T-cell (primary cell): ENCODE results near the gene LMX1A. TPM values are rescaled to one million over a fixed set of nuclear protein-coding genes. Genes with fewer than 3 reads are reported as not detected.

Experiments
- ATAC-seq, 4 experiments: fragments of 200-7000 bp in 3 of 4; fragments of 150-1000 bp in 1 of 4; cut with Tn5 transposase; replicated peaks in 1 of 4; 1 replicate in 3 of 4; 2 replicates in 1 of 4; pipeline ENCODE4 v1.10.0; 2021; ENCODE audit warnings: moderate library complexity in 3 of 4, mild to moderate bottlenecking in 2 of 4, moderate number of reproducible peaks in 1 of 4
- CTCF ChIA-PET, 2 donors: fragments of 300-600 bp; sonication (Branson Sonifier 250); formaldehyde crosslinking; loops; one replicate each; lab custom pipeline; 2022; ENCODE audit warnings: antibody characterized with exemption in 2 of 2; lab: Charles Lee
- POLR2A ChIA-PET, 2 donors: fragments of 300-600 bp; sonication (Branson Sonifier 250); formaldehyde crosslinking; loops; one replicate each; lab custom pipeline; 2022; ENCODE audit warnings: antibody characterized with exemption in 2 of 2; lab: Charles Lee
- DNase-seq, 35 experiments: peaks; one replicate each; pipeline versions ENCODE4 v3.0.0 to v3.0.0-alpha.2; 2013 to 2023
- H3K27ac ChIP-seq: one replicate; pipeline ENCODE4 v1.5.1; 2013; ENCODE audit warnings: low read length
- H3K27me3 ChIP-seq, 2 experiments: replicated peaks in 1 of 2; 1 replicate in 1 of 2; 2 replicates in 1 of 2; pipeline versions ENCODE4 v1.6.1 to v1.7.0; 2013; ENCODE audit warnings: low read length in 1 of 2, mixed read lengths in 1 of 2; ENCODE audit not compliant: control insufficient read depth in 2 of 2, insufficient read depth in 2 of 2; ENCODE audit errors: extremely low read depth in 1 of 2
- H3K36me3 ChIP-seq, 2 donors: 1 replicate in 1 of 2; 2 replicates in 1 of 2; pipeline versions ENCODE4 v1.6.1 to v1.7.0; 2013; ENCODE audit warnings: low read length in 1 of 2; ENCODE audit not compliant: control insufficient read depth in 2 of 2, insufficient read depth in 1 of 2; ENCODE audit errors: extremely low read depth in 1 of 2
- H3K4me1 ChIP-seq, 2 experiments: 1 replicate in 1 of 2; 2 replicates in 1 of 2; pipeline versions ENCODE4 v1.6.1 to v1.7.0; 2013; ENCODE audit warnings: low read length in 2 of 2, mixed read lengths in 1 of 2; ENCODE audit not compliant: insufficient read depth in 2 of 2, control insufficient read depth in 1 of 2; ENCODE audit errors: extremely low read depth in 1 of 2
- H3K4me3 ChIP-seq, 2 donors: 1 replicate in 1 of 2; 2 replicates in 1 of 2; pipeline versions ENCODE4 v1.5.1 to v1.7.0; 2013; ENCODE audit warnings: mild to moderate bottlenecking in 2 of 2, low read length in 1 of 2, moderate library complexity in 1 of 2; ENCODE audit not compliant: control insufficient read depth in 1 of 2; ENCODE audit errors: extremely low read depth in 1 of 2
- H3K9me3 ChIP-seq: 2 replicates; pipeline ENCODE4 v1.7.0; 2013
- H3K27ac Mint-ChIP-seq, 2 donors: one replicate each; pipeline ENCODE4 v1.8.0; 2020 to 2021; ENCODE audit warnings: mild to moderate bottlenecking in 2 of 2, mixed read lengths in 2 of 2
- H3K27me3 Mint-ChIP-seq, 2 donors: one replicate each; pipeline ENCODE4 v1.8.0; 2021 to 2022; ENCODE audit warnings: mixed read lengths in 2 of 2
- H3K36me3 Mint-ChIP-seq: one replicate; pipeline ENCODE4 v1.8.0; 2021; ENCODE audit warnings: mixed read lengths
- H3K4me1 Mint-ChIP-seq, 3 donors: one replicate each; pipeline ENCODE4 v1.8.0; 2020 to 2022; ENCODE audit warnings: mixed read lengths in 3 of 3, mild to moderate bottlenecking in 1 of 3
- H3K4me3 Mint-ChIP-seq, 3 donors: one replicate each; pipeline ENCODE4 v1.8.0; 2020 to 2022; ENCODE audit warnings: mild to moderate bottlenecking in 3 of 3, mixed read lengths in 3 of 3, moderate library complexity in 3 of 3
- H3K9me3 Mint-ChIP-seq, 3 donors: one replicate each; pipeline ENCODE4 v1.8.0; 2020 to 2022; ENCODE audit warnings: mixed read lengths in 3 of 3
- WGBS: methylation state at CpG from one replicate; pipeline ENCODE4 v1.1.5; 2013; ENCODE audit warnings: missing lambda C conversion rate; ENCODE audit not compliant: insufficient coverage; 5-methylcytosine and 5-hydroxymethylcytosine counted together
- total RNA-seq, 35 experiments: library from RNA in 6 of 35; stranded (reverse) in 6 of 35; fragments of 120-200 nt in 1 of 35; gene quantifications; one replicate each; pipeline versions ENCODE4 v1.2.1 to v1.2.4 and lab custom pipeline; 2013 to 2026

Gene LMX1A
- total RNA-seq, 5 donors from 2014 or later (not counting 1 experiment from before 2014, with no cell fraction given) = not detected

GRCh38 chr1:165205145-165205544 lies 151.4 kb downstream of the LMX1A start:
- Mint-ChIP-seq H3K4me1 (no peaks in the 10 kb centered on the region), H3K27ac (no peak overlapping the region), H3K36me3 (no peaks in the 10 kb centered on the region), H3K27me3 (peaks cover 2 to 8% of the 10 kb centered on the region in 2 donors), H3K9me3 (no peaks in the 10 kb centered on the region), H3K4me3 (no peak overlapping the region)
- WGBS = no CpG with 5 or more reads among the region's 3 CpGs
- ChIA-PET CTCF (no interaction called here), POLR2A (no interaction called here)
- no peaks in the 10 kb centered on the region for H3K9me3 ChIP-seq
- no peaks in the 10 kb centered on the region for H3K36me3 ChIP-seq
- DNase-seq (no peak), ATAC-seq (no peak)
- no peak overlapping the region for H3K27ac ChIP-seq
- no peaks in the 10 kb centered on the region for H3K4me1 ChIP-seq
- H3K4me3 ChIP-seq = no peak overlapping the region
- no peaks in the 10 kb centered on the region for H3K27me3 ChIP-seq

GRCh38 chr1:165204548-165204947 lies 152.0 kb downstream of the LMX1A start:
- WGBS = 57% methylated on average over 1 of the region's 1 CpG
- Mint-ChIP-seq H3K27ac (no peak overlapping the region), H3K9me3 (no peaks in the 10 kb centered on the region), H3K4me3 (no peak overlapping the region), H3K36me3 (no peaks in the 10 kb centered on the region), H3K27me3 (peaks cover 2 to 8% of the 10 kb centered on the region in 2 donors), H3K4me1 (no peaks in the 10 kb centered on the region)
- H3K36me3 ChIP-seq = no peaks in the 10 kb centered on the region
- CTCF ChIA-PET = interaction anchor here in 1 of 2 donors (0.6 kb wide), 1 partner anchor 784 kb away, joined by 5 read pairs; no protein-coding TSS in a partner anchor
- POLR2A ChIA-PET = no interaction called here
- no peak for DNase-seq
- H3K27me3 ChIP-seq = no peaks in the 10 kb centered on the region
- H3K4me3 ChIP-seq = no peak overlapping the region
- no peaks in the 10 kb centered on the region for H3K9me3 ChIP-seq
- no peak for ATAC-seq
- H3K4me1 ChIP-seq = no peaks in the 10 kb centered on the region
- H3K27ac ChIP-seq = no peak overlapping the region

GRCh38 chr1:165191087-165191486 lies 165.4 kb downstream of the LMX1A start:
- 50% methylated on average over 2 of the region's 4 CpGs for whole genome bisulfite sequencing
- no peaks in the 10 kb centered on the region for H3K36me3 Mint-ChIP-seq
- H3K4me3 Mint-ChIP-seq = no peak overlapping the region
- ChIA-PET CTCF (interaction anchor here in 1 of 2 donors (0.6 kb wide), 1 partner anchor 1524 kb away, joined by 4 read pairs; no protein-coding TSS in a partner anchor), POLR2A (no interaction called here)
- no peaks in the 10 kb centered on the region for H3K9me3 ChIP-seq
- no peak overlapping the region for H3K27ac ChIP-seq
- no peaks in the 10 kb centered on the region for H3K9me3 Mint-ChIP-seq
- ATAC-seq (no peak), DNase-seq (no peak)
- H3K4me1 Mint-ChIP-seq = no peaks in the 10 kb centered on the region
- H3K4me1 ChIP-seq = no peaks in the 10 kb centered on the region
- peaks cover 4 to 5% of the 10 kb centered on the region in 2 donors for H3K27me3 Mint-ChIP-seq
- H3K36me3 ChIP-seq = no peaks in the 10 kb centered on the region
- H3K27ac Mint-ChIP-seq = no peak overlapping the region
- no peaks in the 10 kb centered on the region for H3K27me3 ChIP-seq
- H3K4me3 ChIP-seq = no peak overlapping the region

- no peak overlapping the region for H3K27ac Mint-ChIP-seq
- peaks cover 0 to 4% of the 10 kb centered on the region in 2 donors for H3K27me3 Mint-ChIP-seq
- no peak overlapping the region for H3K4me3 ChIP-seq
- CTCF ChIA-PET = no interaction called here
- no peaks in the 10 kb centered on the region for H3K9me3 ChIP-seq
- WGBS = no CpG with 5 or more reads among the region's 4 CpGs
- ATAC-seq (no peak), DNase-seq (no peak)
- H3K4me1 Mint-ChIP-seq = no peaks in the 10 kb centered on the region
- no peaks in the 10 kb centered on the region for H3K36me3 ChIP-seq
- no peaks in the 10 kb centered on the region for H3K4me1 ChIP-seq
- H3K4me3 Mint-ChIP-seq = no peak overlapping the region
- H3K27me3 ChIP-seq = no peaks in the 10 kb centered on the region
- H3K9me3 Mint-ChIP-seq = no peaks in the 10 kb centered on the region
- H3K27ac ChIP-seq = no peak overlapping the region
- POLR2A ChIA-PET = no interaction called here
- no peaks in the 10 kb centered on the region for H3K36me3 Mint-ChIP-seq
Observed at GRCh38 chr1:165189913-165190312, 166.6 kb downstream of the LMX1A start.

GRCh38 chr1:165189011-165189410 lies 167.5 kb downstream of the LMX1A start:
- Mint-ChIP-seq H3K9me3 (peaks cover 0 to 8% (median 0%) of the 10 kb centered on the region in 3 donors), H3K27me3 (peaks cover 0 to 2% of the 10 kb centered on the region in 2 donors), H3K4me1 (no peaks in the 10 kb centered on the region), H3K4me3 (no peak overlapping the region), H3K36me3 (no peaks in the 10 kb centered on the region), H3K27ac (no peak overlapping the region)
- Histone ChIP-seq H3K27me3 (no peaks in the 10 kb centered on the region), H3K27ac (no peak overlapping the region), H3K9me3 (no peaks in the 10 kb centered on the region), H3K4me1 (no peaks in the 10 kb centered on the region), H3K36me3 (no peaks in the 10 kb centered on the region), H3K4me3 (no peak overlapping the region)
- WGBS = no CpG with 5 or more reads among the region's 2 CpGs
- CTCF ChIA-PET = no interaction called here
- POLR2A ChIA-PET = no interaction called here
- no peak for ATAC-seq
- DNase-seq = no peak

- 63% methylated on average over 2 of the region's 3 CpGs for WGBS
Observed at GRCh38 chr1:165187031-165188009, 169.2 kb downstream of the LMX1A start.

More at GRCh38 chr1:165187031-165188009, 169.2 kb downstream of the LMX1A start:
- Mint-ChIP-seq H3K36me3 (no peaks in the 10 kb centered on the region), H3K9me3 (peaks cover 4 to 16% (median 7%) of the 10 kb centered on the region in 3 donors), H3K4me1 (no peaks in the 10 kb centered on the region), H3K27ac (no peak overlapping the region), H3K27me3 (peaks cover 0 to 2% of the 10 kb centered on the region in 2 donors), H3K4me3 (no peak overlapping the region)
- Histone ChIP-seq H3K36me3 (no peaks in the 10 kb centered on the region), H3K9me3 (no peaks in the 10 kb centered on the region), H3K4me3 (no peak overlapping the region), H3K27me3 (peaks cover 0 to 2% of the 10 kb centered on the region in 2 experiments), H3K4me1 (no peaks in the 10 kb centered on the region), H3K27ac (no peak overlapping the region)
- DNase-seq (no peak), ATAC-seq (no peak)
- ChIA-PET POLR2A (no interaction called here), CTCF (no interaction called here)
